ENCODE measurements around the gene CEMP1.

Gene CEMP1

DNA sequence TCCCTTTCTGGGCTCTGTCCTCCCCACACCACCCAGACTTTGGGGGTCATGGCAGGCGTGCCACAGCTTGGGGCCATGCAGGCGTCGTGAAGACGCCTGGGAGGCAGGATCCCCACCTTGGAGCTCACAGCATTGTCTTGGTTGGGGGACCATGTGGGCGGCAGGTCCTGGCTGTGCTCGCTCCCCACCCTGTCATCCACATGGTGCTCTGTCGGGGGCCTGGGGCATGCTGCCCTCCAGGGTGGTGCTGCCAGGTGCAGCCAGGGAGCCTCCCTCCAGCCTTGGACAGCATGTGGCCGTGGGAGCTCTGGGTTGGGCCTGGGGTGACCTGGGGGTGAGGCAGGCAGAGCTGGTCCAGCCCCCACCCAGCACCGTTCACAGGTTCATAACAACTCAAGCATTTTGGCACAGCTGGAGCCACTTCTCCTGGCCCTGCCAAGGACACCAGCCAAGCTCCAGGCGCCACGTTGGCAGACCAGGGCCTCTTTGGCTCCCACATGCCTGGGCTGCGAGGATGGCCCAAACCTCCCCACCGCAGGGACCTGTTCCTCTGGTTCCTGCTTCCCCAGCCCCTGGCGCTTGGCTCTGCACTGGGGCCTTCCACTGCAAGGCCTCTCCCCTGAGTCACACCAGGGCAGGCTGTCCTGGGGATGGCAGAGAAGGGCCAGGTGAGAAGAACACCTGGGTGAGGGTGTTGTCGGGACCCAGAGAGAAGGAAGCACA is 32.5 kb downstream of the CEMP1 start:
- TF ChIP-seq, protein P1, sequence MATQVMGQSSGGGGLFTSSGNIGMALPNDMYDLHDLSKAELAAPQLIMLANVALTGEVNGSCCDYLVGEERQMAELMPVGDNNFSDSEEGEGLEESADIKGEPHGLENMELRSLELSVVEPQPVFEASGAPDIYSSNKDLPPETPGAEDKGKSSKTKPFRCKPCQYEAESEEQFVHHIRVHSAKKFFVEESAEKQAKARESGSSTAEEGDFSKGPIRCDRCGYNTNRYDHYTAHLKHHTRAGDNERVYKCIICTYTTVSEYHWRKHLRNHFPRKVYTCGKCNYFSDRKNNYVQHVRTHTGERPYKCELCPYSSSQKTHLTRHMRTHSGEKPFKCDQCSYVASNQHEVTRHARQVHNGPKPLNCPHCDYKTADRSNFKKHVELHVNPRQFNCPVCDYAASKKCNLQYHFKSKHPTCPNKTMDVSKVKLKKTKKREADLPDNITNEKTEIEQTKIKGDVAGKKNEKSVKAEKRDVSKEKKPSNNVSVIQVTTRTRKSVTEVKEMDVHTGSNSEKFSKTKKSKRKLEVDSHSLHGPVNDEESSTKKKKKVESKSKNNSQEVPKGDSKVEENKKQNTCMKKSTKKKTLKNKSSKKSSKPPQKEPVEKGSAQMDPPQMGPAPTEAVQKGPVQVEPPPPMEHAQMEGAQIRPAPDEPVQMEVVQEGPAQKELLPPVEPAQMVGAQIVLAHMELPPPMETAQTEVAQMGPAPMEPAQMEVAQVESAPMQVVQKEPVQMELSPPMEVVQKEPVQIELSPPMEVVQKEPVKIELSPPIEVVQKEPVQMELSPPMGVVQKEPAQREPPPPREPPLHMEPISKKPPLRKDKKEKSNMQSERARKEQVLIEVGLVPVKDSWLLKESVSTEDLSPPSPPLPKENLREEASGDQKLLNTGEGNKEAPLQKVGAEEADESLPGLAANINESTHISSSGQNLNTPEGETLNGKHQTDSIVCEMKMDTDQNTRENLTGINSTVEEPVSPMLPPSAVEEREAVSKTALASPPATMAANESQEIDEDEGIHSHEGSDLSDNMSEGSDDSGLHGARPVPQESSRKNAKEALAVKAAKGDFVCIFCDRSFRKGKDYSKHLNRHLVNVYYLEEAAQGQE (IDR thresholded peaks at IDR 0.05; ENCODE audit: insufficient read depth in 1 of 2, low read depth in 2 of 2, low read length in 2 of 2) = no peak
- TF ChIP-seq SIN3A (IDR thresholded peaks at IDR 0.05; ENCODE audit: borderline replicate concordance, insufficient read depth, low read length) (no peak), POLR2AphosphoS5 (IDR thresholded peaks at IDR 0.05; ENCODE audit: low read depth, low read length) (no peak), FOXP2 (optimal IDR thresholded peaks at IDR 0.05; ENCODE audit: borderline replicate concordance, extremely low read depth, extremely low read length, insufficient read depth) (no peak), TAF1 (IDR thresholded peaks at IDR 0.05; ENCODE audit: borderline replicate concordance, insufficient read depth, low read length) (no peak)

DNA sequence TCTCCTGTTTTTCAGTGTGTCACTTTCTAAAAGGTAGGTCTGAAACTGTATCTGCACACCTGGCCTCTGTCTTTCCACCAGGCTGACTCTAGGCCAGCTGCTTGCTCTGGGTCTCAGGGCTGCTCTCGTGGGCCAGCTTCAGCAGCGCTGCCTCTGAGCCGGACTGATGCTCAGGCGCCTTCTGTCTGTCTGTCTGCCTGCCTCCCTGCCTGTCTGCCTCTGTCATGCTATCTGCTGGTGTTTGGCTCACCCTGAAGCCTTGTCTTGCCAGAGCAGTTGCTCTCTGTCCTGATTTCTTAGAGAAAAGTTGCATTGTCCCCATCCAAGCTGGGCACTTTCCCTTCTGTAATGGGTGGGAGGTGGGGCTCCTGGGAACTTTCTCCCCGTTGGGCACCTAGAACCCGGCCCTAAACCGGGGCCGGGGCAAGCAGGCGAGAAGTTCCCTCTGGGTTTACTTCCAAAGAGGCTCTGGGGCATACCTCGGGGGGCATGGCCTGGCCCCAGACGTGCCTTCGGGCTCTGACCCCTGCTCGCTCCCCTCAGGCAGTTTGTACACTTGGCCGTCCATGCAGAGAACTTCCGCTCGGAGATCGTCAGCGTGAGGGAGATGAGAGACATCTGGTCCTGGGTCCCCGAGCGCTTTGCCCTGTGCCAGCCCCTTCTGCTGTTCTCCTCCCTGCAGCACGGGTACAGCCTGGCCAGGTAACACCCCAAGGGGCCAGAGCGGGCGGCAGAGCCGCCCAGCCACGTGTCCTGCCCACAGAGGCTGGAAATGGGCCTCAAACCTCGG is 33.3 kb downstream of the CEMP1 start:
- TF ChIP-seq, protein P1 (IDR thresholded peaks at IDR 0.05; ENCODE audit: insufficient read depth in 1 of 2, low read depth in 2 of 2, low read length in 2 of 2) = no peak
- TF ChIP-seq POLR2AphosphoS5 (IDR thresholded peaks at IDR 0.05; ENCODE audit: low read depth, low read length) = no peak
- TF ChIP-seq TAF1 (IDR thresholded peaks at IDR 0.05; ENCODE audit: borderline replicate concordance, insufficient read depth, low read length) = no peak
- TF ChIP-seq FOXP2 (optimal IDR thresholded peaks at IDR 0.05; ENCODE audit: borderline replicate concordance, extremely low read depth, extremely low read length, insufficient read depth) = no peak
- no peak for TF ChIP-seq SIN3A (IDR thresholded peaks at IDR 0.05; ENCODE audit: borderline replicate concordance, insufficient read depth, low read length)

DNA sequence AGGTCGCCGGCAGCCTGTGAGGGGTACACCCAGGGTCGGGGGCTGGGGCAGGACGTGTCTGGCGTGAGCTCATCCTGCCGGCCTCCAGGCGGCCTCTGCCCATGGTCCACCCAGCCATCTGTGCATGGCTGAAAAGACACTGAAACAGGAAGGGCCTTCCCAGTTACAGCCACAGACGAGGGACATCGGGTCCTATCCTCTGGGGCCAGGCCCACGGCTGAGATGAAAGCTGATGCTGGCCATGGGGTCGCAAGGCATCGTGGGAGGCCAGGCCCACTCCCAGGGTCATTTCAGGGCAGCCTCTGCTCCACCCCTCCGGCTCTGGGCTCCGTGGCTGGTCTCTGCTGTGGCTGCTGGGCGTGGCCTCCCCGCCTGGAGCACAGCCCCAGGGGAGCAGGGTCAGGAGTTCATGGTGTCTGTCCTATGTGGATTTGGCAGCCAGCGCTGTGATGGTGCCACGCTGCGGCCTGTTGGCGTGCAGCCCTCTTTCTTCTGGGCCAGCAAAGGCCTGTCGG is 34.0 kb downstream of the CEMP1 start:
- TF ChIP-seq SIN3A (IDR thresholded peaks at IDR 0.05; ENCODE audit: borderline replicate concordance, insufficient read depth, low read length) (no peak), FOXP2 (optimal IDR thresholded peaks at IDR 0.05; ENCODE audit: borderline replicate concordance, extremely low read depth, extremely low read length, insufficient read depth) (no peak), POLR2AphosphoS5 (IDR thresholded peaks at IDR 0.05; ENCODE audit: low read depth, low read length) (no peak), TAF1 (IDR thresholded peaks at IDR 0.05; ENCODE audit: borderline replicate concordance, insufficient read depth, low read length) (no peak)
- TF ChIP-seq, protein P1 (IDR thresholded peaks at IDR 0.05; ENCODE audit: insufficient read depth in 1 of 2, low read depth in 2 of 2, low read length in 2 of 2) = no peak

DNA sequence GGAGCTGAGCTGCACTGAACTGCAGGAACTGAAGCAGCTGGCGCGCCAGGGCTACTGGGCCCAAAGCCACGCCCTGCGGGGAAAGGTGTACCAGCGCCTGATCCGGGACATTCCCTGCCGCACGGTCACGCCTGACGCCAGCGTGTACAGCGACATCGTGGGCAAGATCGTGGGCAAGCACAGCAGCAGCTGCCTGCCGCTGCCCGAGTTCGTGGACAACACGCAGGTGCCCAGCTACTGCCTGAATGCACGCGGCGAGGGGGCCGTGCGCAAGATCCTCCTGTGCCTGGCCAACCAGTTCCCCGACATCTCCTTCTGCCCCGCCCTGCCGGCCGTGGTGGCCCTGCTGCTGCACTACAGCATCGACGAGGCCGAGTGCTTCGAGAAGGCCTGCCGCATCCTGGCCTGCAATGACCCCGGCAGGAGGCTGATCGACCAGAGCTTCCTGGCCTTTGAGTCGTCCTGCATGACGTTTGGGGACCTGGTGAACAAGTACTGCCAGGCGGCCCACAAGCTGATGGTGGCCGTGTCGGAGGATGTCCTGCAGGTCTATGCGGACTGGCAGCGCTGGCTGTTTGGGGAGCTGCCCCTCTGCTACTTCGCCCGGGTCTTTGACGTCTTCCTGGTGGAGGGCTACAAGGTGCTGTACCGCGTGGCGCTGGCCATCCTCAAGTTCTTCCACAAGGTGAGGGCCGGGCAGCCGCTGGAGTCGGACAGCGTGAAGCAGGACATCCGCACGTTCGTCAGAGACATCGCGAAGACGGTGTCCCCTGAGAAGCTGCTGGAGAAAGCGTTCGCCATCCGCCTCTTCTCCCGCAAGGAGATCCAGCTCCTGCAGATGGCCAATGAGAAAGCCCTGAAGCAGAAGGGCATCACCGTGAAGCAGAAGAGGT is 34.7 kb downstream of the CEMP1 start:
- no peak for TF ChIP-seq SIN3A (IDR thresholded peaks at IDR 0.05; ENCODE audit: borderline replicate concordance, insufficient read depth, low read length)

DNA sequence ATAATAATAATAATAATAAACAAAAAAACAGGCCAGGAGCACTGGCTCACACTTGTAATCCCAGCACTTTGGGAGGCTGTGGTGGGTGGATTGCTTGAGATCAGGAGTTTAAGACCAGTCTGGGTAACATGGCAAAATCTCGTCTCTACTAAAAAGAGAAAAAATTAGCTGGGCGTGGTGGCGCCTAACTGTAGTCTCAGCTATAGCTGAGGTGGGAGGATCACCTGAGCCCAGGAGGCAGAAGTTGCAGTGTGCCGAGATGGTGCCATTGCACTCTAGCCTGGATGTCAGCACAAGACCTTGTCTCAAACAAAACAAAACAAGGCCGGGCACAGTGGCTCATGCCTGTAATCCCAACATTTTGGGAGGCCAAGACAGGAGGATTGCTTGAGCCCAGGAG is 36.2 kb downstream of the CEMP1 start:
- TF ChIP-seq POLR2AphosphoS5 (IDR thresholded peaks at IDR 0.05; ENCODE audit: low read depth, low read length) = no peak
- TF ChIP-seq, protein P1 (IDR thresholded peaks at IDR 0.05; ENCODE audit: insufficient read depth in 1 of 2, low read depth in 2 of 2, low read length in 2 of 2) = no peak
- no peak for TF ChIP-seq TAF1 (IDR thresholded peaks at IDR 0.05; ENCODE audit: borderline replicate concordance, insufficient read depth, low read length)
